Psoas muscle (tissue), 8 donors: ENCODE measurements around the gene TACR2. TPM values are rescaled to one million over a fixed set of nuclear protein-coding genes. Genes with fewer than 3 reads are reported as not detected.

ENCODE experiments used
- ATAC-seq, 4 donors: fragments of 200-7000 bp; cut with Tn5 transposase; one replicate each; pipeline ENCODE4 v1.9.1; 2020; ENCODE audit warnings: moderate library complexity in 3 of 4, mild to moderate bottlenecking in 2 of 4
- DNase-seq, 2 donors: peaks; one replicate each; pipeline ENCODE4 v3.0.0-alpha.2; 2020
- H3K27ac ChIP-seq: fragments of 200-600 bp; one replicate; pipeline ENCODE4 v1.8.0; 2022
- H3K27me3 ChIP-seq, 3 donors: fragments of 200-600 bp in 1 of 3; one replicate each; pipeline versions ENCODE4 v1.6.1 to v1.8.0; 2013 to 2022; ENCODE audit warnings: low read length in 2 of 3, mild to moderate bottlenecking in 2 of 3, moderate library complexity in 1 of 3; ENCODE audit not compliant: insufficient read depth in 3 of 3
- H3K36me3 ChIP-seq, 2 donors: fragments of 200-600 bp in 1 of 2; one replicate each; pipeline versions ENCODE4 v1.6.1 to v1.8.0; 2013 to 2022; ENCODE audit warnings: low read depth in 1 of 2, mild to moderate bottlenecking in 1 of 2, moderate library complexity in 1 of 2; ENCODE audit not compliant: insufficient read depth in 1 of 2
- H3K4me1 ChIP-seq: fragments of 200-600 bp; one replicate; pipeline ENCODE4 v1.8.0; 2022
- H3K4me3 ChIP-seq: fragments of 200-600 bp; one replicate; pipeline ENCODE4 v1.8.0; 2022; ENCODE audit warnings: mild to moderate bottlenecking
- H3K9me3 ChIP-seq: fragments of 200-600 bp; one replicate; pipeline ENCODE4 v1.8.0; 2022
- WGBS, 3 donors: extraction: QIAGEN DNeasy Blood & Tissue Kit; methylation state at CpG; one replicate each; pipeline versions ENCODE4 v1.1.6 to v1.1.7; 2013; 5-methylcytosine and 5-hydroxymethylcytosine counted together
- intact Hi-C, 2 donors: fragments of 100-400 bp; cut with DNase I; formaldehyde crosslinking; loops; one replicate each; pipeline versions ENCODE4 v1.11.0 to v1.14.2; 2022
- polyA plus RNA-seq, 3 donors: library from polyadenylated mRNA; stranded (reverse); fragments of 200-250 nt; gene quantifications; one replicate each; pipeline ENCODE4 v1.2.3, GENCODE V29; 2013
- total RNA-seq, 4 donors: library from RNA; stranded (reverse); fragmentation: NEBNext Ultra II Directional in 2 of 4; extraction: Animal tissue kit (Norgen Biotek cat#: 25700) in 2 of 4; gene quantifications; one replicate each; pipeline versions ENCODE4 v1.2.1 to v1.2.4, GENCODE V29; 2021 to 2023
- TF ChIP-seq, protein P1 (sequence below): fragments of 200-600 bp; IDR thresholded peaks from one replicate; pipeline ENCODE4 v1.8.0; 2022; ENCODE audit warnings: antibody characterized with exemption
- donor health status: healthy with polysubstance abuse.
- donor health status: DM: no; HTN: no; CAD: no; lungs with moderate emphysema.
- donor health status: Bipolar disorder and iron deficiency.
- donor health status: healthy.
- donor health status: DM: yes; HTN: yes; CAD: no.
- donor health status: DM: no; HTN: no; CAD: no.
- donor health status: DM: no; HTN: no; CAD: no.
- donor health status: DM: yes; HTN: yes; CAD: no.

The TACR2 gene
- total and polyA plus RNA-seq, 7 donors: 0.21 to 0.61 (median 0.25) TPM

DNA sequence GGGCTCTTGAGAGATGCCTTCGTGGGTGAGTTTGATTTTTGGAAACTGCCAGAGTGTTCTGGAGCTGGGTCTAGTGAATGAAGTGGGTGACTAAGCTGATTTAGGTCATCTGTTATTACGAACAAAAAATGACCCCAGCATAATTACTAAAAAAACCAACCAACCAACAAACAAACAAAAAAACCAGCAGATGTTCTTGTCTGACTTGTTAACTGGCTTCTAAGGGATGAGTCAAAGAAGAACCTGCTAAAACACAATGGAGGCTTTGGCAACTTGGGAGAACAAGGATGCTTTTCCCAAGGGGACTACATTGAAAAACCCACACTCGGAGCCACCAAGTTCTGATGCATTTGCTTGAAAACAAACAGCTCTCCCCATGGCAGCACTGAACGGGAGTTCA lies 11.5 kb downstream of the TACR2 start:
- Histone ChIP-seq H3K27me3 (no peaks in the 10 kb centered on the region), H3K9me3 (no peaks in the 10 kb centered on the region), H3K27ac (no peak overlapping the region), H3K36me3 (peaks cover 6 to 53% of the 10 kb centered on the region in 2 donors), H3K4me1 (peaks cover 21% of the 10 kb centered on the region), H3K4me3 (no peak overlapping the region)
- TF ChIP-seq, protein P1, sequence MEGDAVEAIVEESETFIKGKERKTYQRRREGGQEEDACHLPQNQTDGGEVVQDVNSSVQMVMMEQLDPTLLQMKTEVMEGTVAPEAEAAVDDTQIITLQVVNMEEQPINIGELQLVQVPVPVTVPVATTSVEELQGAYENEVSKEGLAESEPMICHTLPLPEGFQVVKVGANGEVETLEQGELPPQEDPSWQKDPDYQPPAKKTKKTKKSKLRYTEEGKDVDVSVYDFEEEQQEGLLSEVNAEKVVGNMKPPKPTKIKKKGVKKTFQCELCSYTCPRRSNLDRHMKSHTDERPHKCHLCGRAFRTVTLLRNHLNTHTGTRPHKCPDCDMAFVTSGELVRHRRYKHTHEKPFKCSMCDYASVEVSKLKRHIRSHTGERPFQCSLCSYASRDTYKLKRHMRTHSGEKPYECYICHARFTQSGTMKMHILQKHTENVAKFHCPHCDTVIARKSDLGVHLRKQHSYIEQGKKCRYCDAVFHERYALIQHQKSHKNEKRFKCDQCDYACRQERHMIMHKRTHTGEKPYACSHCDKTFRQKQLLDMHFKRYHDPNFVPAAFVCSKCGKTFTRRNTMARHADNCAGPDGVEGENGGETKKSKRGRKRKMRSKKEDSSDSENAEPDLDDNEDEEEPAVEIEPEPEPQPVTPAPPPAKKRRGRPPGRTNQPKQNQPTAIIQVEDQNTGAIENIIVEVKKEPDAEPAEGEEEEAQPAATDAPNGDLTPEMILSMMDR: no peak
- intact Hi-C loops: loop anchor here in 1 of 2 donors (5.0 kb wide), 1 partner anchor 168 kb away; no protein-coding TSS in a partner anchor
- DNase-seq (no peak), ATAC-seq (no peak)
- 61 to 69% (median 67%) methylated on average over 4 of the region's 4 CpGs for WGBS, 3 donors

GRCh38 chr10:69404786-69405185 lies 11.9 kb downstream of the TACR2 start:
- H3K4me1 ChIP-seq: peaks cover 21% of the 10 kb centered on the region
- TF ChIP-seq, protein P1: no peak
- WGBS, 3 donors: 84 to 91% (median 91%) methylated on average over 10 of the region's 10 CpGs
- H3K27me3 ChIP-seq: no peaks in the 10 kb centered on the region
- intact Hi-C loops: loop anchor here in 1 of 2 donors (5.0 kb wide), 1 partner anchor 167 kb away; no protein-coding TSS in a partner anchor
- no peak for DNase-seq
- no peak overlapping the region for H3K27ac ChIP-seq
- no peak overlapping the region for H3K4me3 ChIP-seq
- H3K9me3 ChIP-seq: no peaks in the 10 kb centered on the region
- peaks cover 7 to 58% of the 10 kb centered on the region in 2 donors for H3K36me3 ChIP-seq
- ATAC-seq: no peak

DNA sequence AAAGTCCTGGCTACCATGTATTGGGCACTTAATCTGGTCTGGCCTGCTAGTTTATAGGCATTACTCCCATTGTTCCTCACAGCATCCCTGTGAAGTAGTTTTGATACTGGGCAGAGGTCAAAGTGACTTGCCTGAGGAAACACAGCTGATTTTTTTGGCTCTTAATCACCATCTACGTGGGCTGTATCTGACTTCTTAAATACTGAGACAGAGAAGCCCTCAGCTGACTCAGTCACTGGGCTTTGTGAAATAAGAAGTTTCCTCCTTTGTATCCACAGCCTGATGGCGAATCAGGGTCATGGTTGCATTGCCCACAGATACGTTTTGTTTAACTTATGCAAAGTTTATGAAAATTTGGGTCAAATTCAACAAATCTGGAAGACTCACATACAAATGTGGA lies 13.2 kb downstream of the TACR2 start:
- 71 to 87% (median 73%) methylated on average over 3 of the region's 3 CpGs for WGBS, 3 donors
- intact Hi-C loops: no loop called here
- Histone ChIP-seq H3K4me1 (peaks cover 16% of the 10 kb centered on the region), H3K4me3 (no peak overlapping the region), H3K27ac (no peak overlapping the region), H3K9me3 (no peaks in the 10 kb centered on the region), H3K27me3 (no peaks in the 10 kb centered on the region), H3K36me3 (peaks cover 7 to 70% of the 10 kb centered on the region in 2 donors)
- ATAC-seq: no peak
- TF ChIP-seq, protein P1: no peak
- no peak for DNase-seq

- peaks cover 9 to 75% of the 10 kb centered on the region in 2 donors for H3K36me3 ChIP-seq
- WGBS, 3 donors: 64 to 96% (median 93%) methylated on average over 1 of the region's 1 CpG
- intact Hi-C loops: no loop called here
These were observed 13.7 kb downstream of the TACR2 start for GRCh38 chr10:69403066-69403465.

More at GRCh38 chr10:69403066-69403465, 13.7 kb downstream of the TACR2 start:
- H3K4me3 ChIP-seq: no peak overlapping the region
- DNase-seq: peak in 1 of 2 donors; percentile 16
- no peak for ATAC-seq
- H3K9me3 ChIP-seq: no peaks in the 10 kb centered on the region
- H3K27ac ChIP-seq: no peak overlapping the region
- TF ChIP-seq, protein P1: no peak
- no peaks in the 10 kb centered on the region for H3K27me3 ChIP-seq
- H3K4me1 ChIP-seq: peaks cover 13% of the 10 kb centered on the region
